NCI-H1930 (cell line): Measurements from ENCODE around the gene PCDH17.
A peak's percentile ranks its signal among the peaks of the same experiment; 100 is the strongest.

Source experiments
- DNase-seq, 2 experiments: peaks; one replicate each; lab custom pipeline; 2025; lab: John Stamatoyannopoulos, UW

The PCDH17 gene

GRCh38 chr13:57636816-57637215 is 5.3 kb downstream of the PCDH17 start:
- DNase-seq, result no peak

GRCh38 chr13:57637515-57637914 is 6.0 kb downstream of the PCDH17 start:
- DNase-seq, result no peak

- DNase-seq, result no peak
These were observed 6.8 kb downstream of the PCDH17 start for GRCh38 chr13:57638186-57638890.

GRCh38 chr13:57640607-57641006 is 9.1 kb downstream of the PCDH17 start:
- no peak for DNase-seq

GRCh38 chr13:57641051-57641450 is 9.5 kb downstream of the PCDH17 start:
- no peak for DNase-seq

GRCh38 chr13:57644106-57644505 is 12.6 kb downstream of the PCDH17 start:
- DNase-seq, result no peak

GRCh38 chr13:57653229-57653989 is 21.9 kb downstream of the PCDH17 start:
- no peak for DNase-seq

- no peak for DNase-seq
These were observed 33.9 kb downstream of the PCDH17 start for GRCh38 chr13:57665481-57665880.

- DNase-seq, result no peak
These were observed 34.8 kb downstream of the PCDH17 start for GRCh38 chr13:57666131-57666953.

- no peak for DNase-seq
These were observed 40.6 kb downstream of the PCDH17 start for GRCh38 chr13:57672168-57672567.

GRCh38 chr13:57673197-57673596 is 41.7 kb downstream of the PCDH17 start:
- no peak for DNase-seq

GRCh38 chr13:57675526-57675925 is 44.0 kb downstream of the PCDH17 start:
- no peak for DNase-seq

- DNase-seq, result no peak
These were observed 49.1 kb downstream of the PCDH17 start for GRCh38 chr13:57680609-57681008.

- DNase-seq, result no peak
These were observed 50.7 kb downstream of the PCDH17 start for GRCh38 chr13:57682128-57682716.

GRCh38 chr13:57698851-57699250 is 67.3 kb downstream of the PCDH17 start:
- DNase-seq, result no peak

- peak; percentile 76 to 83 for DNase-seq
These were observed 72.5 kb downstream of the PCDH17 start for GRCh38 chr13:57704031-57704430.

GRCh38 chr13:57716295-57716694 is 84.8 kb downstream of the PCDH17 start:
- DNase-seq, result no peak

- DNase-seq, result no peak
These were observed 93.1 kb downstream of the PCDH17 start for GRCh38 chr13:57724486-57725272.

- no peak for DNase-seq
These were observed 93.9 kb downstream of the PCDH17 start for GRCh38 chr13:57725480-57725879.

- DNase-seq, result no peak
These were observed 95.4 kb downstream of the PCDH17 start for GRCh38 chr13:57726981-57727380.

- no peak for DNase-seq
These were observed 102.8 kb downstream of the PCDH17 start for GRCh38 chr13:57734306-57734705.
